ENCODE data around the gene ABCD2. TPM values are rescaled to one million over a fixed set of nuclear protein-coding genes. Genes with fewer than 3 reads are reported as not detected.
A peak's percentile ranks its signal among the peaks of the same experiment; 100 is the strongest.
"Not testable (repeated sequence)": the region's sequence is repeated elsewhere in the genome, so short reads cannot be mapped to it uniquely, and the experiment has no call there.

Gene ABCD2
- total RNA-seq, 1 donor from 2014 or later: 7.0 TPM

- H3K4me3 Mint-ChIP-seq: no peak overlapping the region
- H3K9me3 Mint-ChIP-seq: peaks cover 8% of the 10 kb centered on the region
- no peaks in the 10 kb centered on the region for H3K4me1 Mint-ChIP-seq
- no peak for DNase-seq
- H3K27me3 Mint-ChIP-seq: no peaks in the 10 kb centered on the region
- H3K36me3 Mint-ChIP-seq (ENCODE audit: low read depth): peaks cover 55% of the 10 kb centered on the region
- intact Hi-C loops (cut with micrococcal nuclease): no loop called here
- no peak overlapping the region for H3K27ac Mint-ChIP-seq
These were observed 66.1 kb downstream of the ABCD2 start for GRCh38 chr12:39553476-39553875.

- intact Hi-C loops (cut with micrococcal nuclease); H3K4me3 Mint-ChIP-seq: not testable (repeated sequence)
These were observed 75.4 kb downstream of the ABCD2 start for GRCh38 chr12:39544211-39544610.

GRCh38 chr12:39541471-39541870 is 78.1 kb downstream of the ABCD2 start:
- Mint-ChIP-seq H3K9me3 (no peaks in the 10 kb centered on the region), H3K27me3 (no peaks in the 10 kb centered on the region), H3K4me3 (no peak overlapping the region), H3K4me1 (no peaks in the 10 kb centered on the region), H3K36me3 (ENCODE audit: low read depth) (peaks cover 5% of the 10 kb centered on the region), H3K27ac (no peak overlapping the region)
- intact Hi-C loops (cut with micrococcal nuclease): no loop called here
- DNase-seq: no peak

More at GRCh38 chr12:39544211-39544610, 75.4 kb downstream of the ABCD2 start:
- not testable (repeated sequence) for H3K9me3 Mint-ChIP-seq; H3K36me3 Mint-ChIP-seq (ENCODE audit: low read depth); H3K27me3 Mint-ChIP-seq; H3K4me1 Mint-ChIP-seq; H3K27ac Mint-ChIP-seq; DNase-seq

GRCh38 chr12:39538679-39539104 is 80.9 kb downstream of the ABCD2 start:
- no peaks in the 10 kb centered on the region for H3K9me3 Mint-ChIP-seq
- H3K27ac Mint-ChIP-seq: no peak overlapping the region
- H3K4me1 Mint-ChIP-seq: peaks cover 2% of the 10 kb centered on the region
- intact Hi-C loops (cut with micrococcal nuclease): no loop called here
- DNase-seq: no peak
- H3K4me3 Mint-ChIP-seq: no peak overlapping the region
- H3K27me3 Mint-ChIP-seq: no peaks in the 10 kb centered on the region
- peaks cover 4% of the 10 kb centered on the region for H3K36me3 Mint-ChIP-seq (ENCODE audit: low read depth)

- Mint-ChIP-seq H3K27me3 (no peaks in the 10 kb centered on the region), H3K27ac (no peak overlapping the region), H3K4me1 (peaks cover 2% of the 10 kb centered on the region), H3K36me3 (ENCODE audit: low read depth) (peaks cover 4% of the 10 kb centered on the region), H3K4me3 (no peak overlapping the region), H3K9me3 (no peaks in the 10 kb centered on the region)
- DNase-seq: no peak
- intact Hi-C loops (cut with micrococcal nuclease): no loop called here
These were observed 85.7 kb downstream of the ABCD2 start for GRCh38 chr12:39533951-39534350.

GRCh38 chr12:39532448-39532847 is 87.2 kb downstream of the ABCD2 start:
- intact Hi-C loops (cut with micrococcal nuclease): no loop called here
- Mint-ChIP-seq H3K4me3 (no peak overlapping the region), H3K36me3 (ENCODE audit: low read depth) (peaks cover 4% of the 10 kb centered on the region), H3K27ac (no peak overlapping the region), H3K4me1 (peaks cover 2% of the 10 kb centered on the region), H3K9me3 (peaks cover 5% of the 10 kb centered on the region), H3K27me3 (no peaks in the 10 kb centered on the region)
- DNase-seq: no peak

- Mint-ChIP-seq H3K27ac (no peak overlapping the region), H3K36me3 (ENCODE audit: low read depth) (peaks cover 11% of the 10 kb centered on the region), H3K9me3 (peaks cover 15% of the 10 kb centered on the region), H3K27me3 (no peaks in the 10 kb centered on the region), H3K4me1 (no peaks in the 10 kb centered on the region), H3K4me3 (no peak overlapping the region)
- DNase-seq: peak; percentile 25
- intact Hi-C loops (cut with micrococcal nuclease): no loop called here
These were observed 92.6 kb downstream of the ABCD2 start for GRCh38 chr12:39526974-39527373.

GRCh38 chr12:39522167-39522566 is 97.4 kb downstream of the ABCD2 start:
- peaks cover 17% of the 10 kb centered on the region for H3K9me3 Mint-ChIP-seq

GRCh38 chr12:39510001-39510400 is 109.6 kb downstream of the ABCD2 start:
- peaks cover 20% of the 10 kb centered on the region for H3K9me3 Mint-ChIP-seq
- intact Hi-C loops (cut with micrococcal nuclease): no loop called here
- H3K36me3 Mint-ChIP-seq (ENCODE audit: low read depth): no peaks in the 10 kb centered on the region
- H3K4me1 Mint-ChIP-seq: no peaks in the 10 kb centered on the region
- no peak overlapping the region for H3K4me3 Mint-ChIP-seq
- H3K27me3 Mint-ChIP-seq: peaks cover 2% of the 10 kb centered on the region
- H3K27ac Mint-ChIP-seq: no peak overlapping the region
- no peak for DNase-seq

More at GRCh38 chr12:39522167-39522566, 97.4 kb downstream of the ABCD2 start:
- H3K27ac Mint-ChIP-seq; H3K36me3 Mint-ChIP-seq (ENCODE audit: low read depth); H3K4me3 Mint-ChIP-seq; intact Hi-C loops (cut with micrococcal nuclease); H3K27me3 Mint-ChIP-seq; DNase-seq; H3K4me1 Mint-ChIP-seq: not testable (repeated sequence)

GRCh38 chr12:39505554-39505953 is 114.0 kb downstream of the ABCD2 start:
- Mint-ChIP-seq H3K27me3 (no peaks in the 10 kb centered on the region), H3K27ac (no peak overlapping the region), H3K9me3 (peaks cover 3% of the 10 kb centered on the region), H3K4me3 (no peak overlapping the region), H3K36me3 (ENCODE audit: low read depth) (no peaks in the 10 kb centered on the region), H3K4me1 (no peaks in the 10 kb centered on the region)
- no peak for DNase-seq
- intact Hi-C loops (cut with micrococcal nuclease): no loop called here

GRCh38 chr12:39505023-39505422 is 114.6 kb downstream of the ABCD2 start:
- no peaks in the 10 kb centered on the region for H3K4me1 Mint-ChIP-seq
- no peak for DNase-seq
- H3K36me3 Mint-ChIP-seq (ENCODE audit: low read depth): no peaks in the 10 kb centered on the region
- peaks cover 3% of the 10 kb centered on the region for H3K9me3 Mint-ChIP-seq
- H3K4me3 Mint-ChIP-seq: no peak overlapping the region
- intact Hi-C loops (cut with micrococcal nuclease): no loop called here
- no peaks in the 10 kb centered on the region for H3K27me3 Mint-ChIP-seq
- H3K27ac Mint-ChIP-seq: no peak overlapping the region

- Mint-ChIP-seq H3K4me3 (no peak overlapping the region), H3K27ac (no peak overlapping the region), H3K27me3 (no peaks in the 10 kb centered on the region), H3K9me3 (no peaks in the 10 kb centered on the region), H3K36me3 (ENCODE audit: low read depth) (no peaks in the 10 kb centered on the region), H3K4me1 (no peaks in the 10 kb centered on the region)
- intact Hi-C loops (cut with micrococcal nuclease): no loop called here
- DNase-seq: no peak
These were observed 116.2 kb downstream of the ABCD2 start for GRCh38 chr12:39503439-39503838.

- H3K4me3 Mint-ChIP-seq: no peak overlapping the region
- DNase-seq: no peak
- no peaks in the 10 kb centered on the region for H3K9me3 Mint-ChIP-seq
- intact Hi-C loops (cut with micrococcal nuclease): no loop called here
- no peaks in the 10 kb centered on the region for H3K4me1 Mint-ChIP-seq
- H3K27me3 Mint-ChIP-seq: no peaks in the 10 kb centered on the region
- H3K36me3 Mint-ChIP-seq (ENCODE audit: low read depth): no peaks in the 10 kb centered on the region
- no peak overlapping the region for H3K27ac Mint-ChIP-seq
These were observed 116.9 kb downstream of the ABCD2 start for GRCh38 chr12:39502726-39503125.

Data from activated CD4-positive, alpha-beta T cell treated with anti-CD3 and anti-CD28 coated beads, Interleukin-2, amount 10 ng/mL, durations not matched to agents 24 days and 14 days (primary cell).